Testis (tissue), 3 donors: ENCODE results near the gene BBLN. TPM values are rescaled to one million over a fixed set of nuclear protein-coding genes. Genes with fewer than 3 reads are reported as not detected.

ENCODE experiments used
- DNase-seq: peaks from one replicate; pipeline ENCODE4 v3.0.0-alpha.2; 2019
- H3K27ac ChIP-seq, 2 donors: fragments of 200-600 bp; sonication (generic); one replicate each; pipeline ENCODE4 v1.5.1; 2019
- H3K27me3 ChIP-seq: fragments of 200-600 bp; sonication (generic); one replicate; pipeline ENCODE4 v1.5.1; 2019
- H3K36me3 ChIP-seq: fragments of 200-600 bp; sonication (generic); one replicate; pipeline ENCODE4 v1.5.1; 2017; ENCODE audit warnings: low read depth; ENCODE audit errors: missing control alignments
- H3K4me1 ChIP-seq: fragments of 200-600 bp; sonication (generic); one replicate; pipeline ENCODE4 v1.5.1; 2019
- H3K4me3 ChIP-seq, 2 donors: fragments of 200-600 bp; sonication (generic); one replicate each; pipeline ENCODE4 v1.5.1; 2017 to 2019
- H3K9me3 ChIP-seq: fragments of 200-600 bp; sonication (generic); one replicate; pipeline ENCODE4 v1.5.1; 2017
- CTCF ChIP-seq, 3 experiments: fragments of 450-650 bp in 2 of 3; fragments of 200-600 bp in 1 of 3; sonication (generic) in 1 of 3; IDR thresholded peaks; one replicate each; pipeline ENCODE4 v1.5.1; 2016 to 2019; ENCODE audit warnings: antibody characterized with exemption in 3 of 3, mild to moderate bottlenecking in 2 of 3, moderate library complexity in 1 of 3
- POLR2A ChIP-seq: fragments of 450-650 bp; IDR thresholded peaks from one replicate; pipeline ENCODE4 v1.6.1; 2017; ENCODE audit warnings: antibody characterized with exemption, mild to moderate bottlenecking, moderate library complexity
- WGBS, 2 donors: methylation state at CpG; one replicate each; pipeline ENCODE4 v1.1.5; 2018; 5-methylcytosine and 5-hydroxymethylcytosine counted together
- intact Hi-C: fragments of 100-400 bp; cut with DNase I; formaldehyde crosslinking; loops from one replicate; pipeline ENCODE4 v1.15.1; 2023; ENCODE audit warnings: low total_unique reads
- polyA plus RNA-seq: library from polyadenylated mRNA; stranded (reverse); fragments of 350-450 nt; fragmentation: Illumina TruSeq; extraction: RNeasy Lipid Tissue Mini Kit (QIAGEN cat#74804); gene quantifications from one replicate; pipeline ENCODE4 v1.2.3, GENCODE V29; 2014; ENCODE audit warnings: low read depth, low replicate concordance; ENCODE audit not compliant: insufficient read depth
- total RNA-seq, 2 donors: library from RNA; depleted of rRNA; stranded (reverse); fragments of >200 nt; gene quantifications; one replicate each; pipeline ENCODE4 v1.2.3, GENCODE V29; 2016

BBLN gene
- total and polyA plus RNA-seq, 3 donors from 2014 or later: 56.9 to 225 (median 219) TPM

GRCh38 chr9:128145951-128146351, 14.1 kb upstream of the BBLN start:
- Histone ChIP-seq H3K27ac (no peak overlapping the region), H3K27me3 (no peaks in the 10 kb centered on the region), H3K36me3 (no peaks in the 10 kb centered on the region), H3K9me3 (no peaks in the 10 kb centered on the region), H3K4me3 (no peak overlapping the region), H3K4me1 (no peaks in the 10 kb centered on the region)
- 95 to 97% methylated on average over 5 to 13 of the region's 13 CpGs for WGBS, 2 donors
- intact Hi-C loops: no loop called here
- TF ChIP-seq CTCF (IDR thresholded peaks at IDR 0.05) (no peak), POLR2A (no peak)
- DNase-seq: no peak

- no peak for DNase-seq
- 90% methylated on average over 4 to 8 of the region's 8 CpGs for WGBS, 2 donors
- no peaks in the 10 kb centered on the region for H3K9me3 ChIP-seq
- no peaks in the 10 kb centered on the region for H3K36me3 ChIP-seq
- H3K4me3 ChIP-seq: no peak overlapping the region
- TF ChIP-seq CTCF (IDR thresholded peaks at IDR 0.05): no peak
- TF ChIP-seq POLR2A: no peak
- intact Hi-C loops: no loop called here
- no peaks in the 10 kb centered on the region for H3K4me1 ChIP-seq
- H3K27ac ChIP-seq: no peak overlapping the region
- H3K27me3 ChIP-seq: no peaks in the 10 kb centered on the region
These were observed 13.4 kb upstream of the BBLN start for GRCh38 chr9:128146591-128147120.

DNA sequence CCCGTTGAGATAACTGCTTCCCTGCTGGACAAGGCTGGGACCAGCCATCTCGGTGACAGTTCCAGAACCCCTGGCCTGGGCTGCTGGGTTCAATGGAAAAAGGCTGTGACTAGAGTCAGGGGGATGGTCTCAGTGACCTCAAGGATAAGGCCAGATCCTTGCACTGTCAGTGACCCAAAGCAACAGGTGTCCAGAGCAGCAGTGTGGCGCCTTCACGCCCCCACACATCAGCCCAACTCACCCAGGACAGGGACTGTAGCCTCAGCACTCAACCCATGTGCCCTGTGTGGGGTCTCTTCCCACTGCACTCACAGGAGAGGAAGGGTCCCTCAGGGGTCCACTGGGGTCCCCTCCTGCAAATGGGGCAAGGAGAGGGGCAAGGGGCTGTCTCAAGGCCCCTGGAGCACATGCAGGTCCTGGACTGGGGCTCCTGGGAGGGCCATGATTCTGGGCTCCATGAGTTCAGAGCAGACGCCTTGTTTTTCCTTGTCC, 11.5 kb upstream of the BBLN start:
- H3K4me1 ChIP-seq: no peaks in the 10 kb centered on the region
- no peak overlapping the region for H3K4me3 ChIP-seq
- no peak overlapping the region for H3K27ac ChIP-seq
- no peaks in the 10 kb centered on the region for H3K27me3 ChIP-seq
- H3K36me3 ChIP-seq: no peaks in the 10 kb centered on the region
- 67 to 78% methylated on average over 2 to 4 of the region's 5 CpGs for WGBS, 2 donors
- no peak for DNase-seq
- H3K9me3 ChIP-seq: no peaks in the 10 kb centered on the region
- intact Hi-C loops: no loop called here
- TF ChIP-seq CTCF (IDR thresholded peaks at IDR 0.05): no peak

DNA sequence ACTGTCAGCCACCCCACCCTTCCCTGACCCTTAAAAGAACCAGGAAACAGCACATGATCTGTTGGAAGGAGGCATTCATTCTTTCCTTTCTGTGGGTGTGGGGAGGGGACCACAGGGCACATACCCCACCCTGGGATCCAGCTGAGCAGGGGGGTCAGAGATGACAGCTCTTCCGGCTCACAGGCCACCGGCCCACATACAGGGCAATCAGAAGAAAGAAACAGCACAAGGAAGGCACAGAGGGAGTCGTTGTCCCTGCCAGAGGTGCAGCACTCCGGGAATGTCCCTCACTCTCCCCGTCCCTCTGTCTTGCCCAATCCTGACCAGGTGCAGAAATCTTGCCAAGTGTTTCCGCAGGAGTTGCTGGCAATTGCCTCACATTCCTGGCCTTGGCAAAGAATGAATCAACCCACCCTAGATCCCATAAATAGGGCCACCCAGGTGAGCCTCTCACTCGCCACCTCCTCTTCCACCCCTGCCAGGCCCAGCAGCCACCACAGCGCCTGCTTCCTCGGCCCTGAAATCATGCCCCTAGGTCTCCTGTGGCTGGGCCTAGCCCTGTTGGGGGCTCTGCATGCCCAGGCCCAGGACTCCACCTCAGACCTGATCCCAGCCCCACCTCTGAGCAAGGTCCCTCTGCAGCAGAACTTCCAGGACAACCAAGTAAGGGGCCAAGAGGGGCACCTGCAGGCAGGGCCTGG, 10.9 kb upstream of the BBLN start, which contains the start of gene LCN2:
TSS of gene LCN2 (plus strand) at position 453 of the 701 bp plus-strand sequence. CDS start at position 526, 73 bp downstream.
- H3K4me1 ChIP-seq: no peaks in the 10 kb centered on the region
- H3K4me3 ChIP-seq: no peak within 1 kb of the TSS
- no peaks in the 10 kb centered on the region for H3K36me3 ChIP-seq
- H3K9me3 ChIP-seq: no peaks in the 10 kb centered on the region
- TF ChIP-seq POLR2A (no peak), CTCF (IDR thresholded peaks at IDR 0.05) (no peak)
- no peak for DNase-seq
- H3K27ac ChIP-seq: no peak within 1 kb of the TSS
- 44 to 58% methylated on average over 9 of the region's 9 CpGs for WGBS, 2 donors
- no peaks in the 10 kb centered on the region for H3K27me3 ChIP-seq
- intact Hi-C loops: no loop called here
